ENCODE results near the gene P2RY11. TPM values are rescaled to one million over a fixed set of nuclear protein-coding genes. Genes with fewer than 3 reads are reported as not detected.
A peak's percentile ranks its signal among the peaks of the same experiment; 100 is the strongest.

Gene P2RY11
- total RNA-seq, 2 donors from 2014 or later, result 7.6 to 16.7 TPM

DNA sequence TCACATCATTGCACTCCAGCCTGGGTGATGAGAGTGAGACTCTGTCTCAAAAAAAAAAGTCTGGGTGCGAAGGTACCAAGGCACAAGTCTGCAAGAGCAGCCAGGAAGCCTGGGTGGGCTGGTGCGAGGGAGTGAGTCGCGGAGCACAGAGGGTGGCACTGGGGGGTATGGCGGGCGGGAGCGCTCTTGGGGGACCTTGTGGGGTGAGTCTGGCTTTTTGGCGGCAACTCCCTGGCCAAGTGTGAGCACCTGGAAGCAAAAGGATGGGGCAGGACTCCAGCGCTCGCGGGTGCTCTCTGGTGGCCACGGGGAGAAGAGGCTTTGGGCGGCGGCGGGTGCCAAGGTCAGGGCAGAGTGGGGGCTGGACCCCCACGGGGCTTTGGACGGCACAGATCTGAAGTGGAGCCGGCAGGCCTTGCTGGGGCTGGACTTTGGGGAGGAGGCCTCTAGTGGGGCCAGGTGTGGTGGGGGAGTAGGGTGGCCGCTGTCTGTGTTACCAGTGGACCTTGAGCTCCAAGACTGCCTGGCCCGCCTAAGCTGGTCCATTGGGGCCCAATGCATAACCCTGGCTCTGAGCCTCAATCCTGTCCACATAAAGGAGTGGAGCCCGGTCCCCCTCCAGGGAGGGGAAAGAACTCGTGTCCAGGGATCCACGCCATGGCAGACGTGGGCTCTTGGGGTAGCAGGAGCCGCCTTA lies 1.6 kb downstream of the P2RY11 start:
- intact Hi-C loops (cut with DNase I), result no loop called here
- Histone ChIP-seq H3K4me1 (no peaks in the 10 kb centered on the region), H3K9ac (ENCODE audit: low read depth in 2 of 2, low read length in 2 of 2) (peak overlapping the region; percentile 12)

GRCh38 chr19:10113592-10113963 lies 2.1 kb downstream of the P2RY11 start:
- H3K4me1 ChIP-seq, result no peaks in the 10 kb centered on the region
- DNase-seq, result no peak
- H3K27me3 ChIP-seq, result no peaks in the 10 kb centered on the region
- no peak overlapping the region for H3K4me3 ChIP-seq
- peak overlapping the region in 1 of 2 donors; percentile 12 for H3K9ac ChIP-seq (ENCODE audit: low read depth in 2 of 2, low read length in 2 of 2)
- intact Hi-C loops (cut with DNase I), result no loop called here
- H3K9me3 ChIP-seq, result no peaks in the 10 kb centered on the region
- no peak overlapping the region for H3K27ac ChIP-seq
- TF ChIP-seq CTCF (IDR thresholded peaks at IDR 0.05), result no peak
- peaks cover 27% of the 10 kb centered on the region for H3K36me3 ChIP-seq

More for the DNA sequence above, 1.6 kb downstream of the P2RY11 start:
- Histone ChIP-seq H3K4me3 (no peak overlapping the region), H3K27me3 (no peaks in the 10 kb centered on the region), H3K9me3 (no peaks in the 10 kb centered on the region), H3K36me3 (peaks cover 27% of the 10 kb centered on the region), H3K27ac (peak overlapping the region; percentile 32)
- DNase-seq, result peak; percentile 69
- TF ChIP-seq CTCF (IDR thresholded peaks at IDR 0.05), result peak; percentile 44

GRCh38 chr19:10113964-10114650 lies 2.6 kb downstream of the P2RY11 start:
- intact Hi-C loops (cut with DNase I), result no loop called here
- Histone ChIP-seq H3K9ac (ENCODE audit: low read depth in 2 of 2, low read length in 2 of 2) (no peak overlapping the region), H3K27ac (no peak overlapping the region), H3K4me1 (no peaks in the 10 kb centered on the region), H3K36me3 (peaks cover 27% of the 10 kb centered on the region), H3K9me3 (no peaks in the 10 kb centered on the region), H3K4me3 (no peak overlapping the region), H3K27me3 (no peaks in the 10 kb centered on the region)
- DNase-seq, result no peak
- TF ChIP-seq CTCF (IDR thresholded peaks at IDR 0.05), result no peak

DNA sequence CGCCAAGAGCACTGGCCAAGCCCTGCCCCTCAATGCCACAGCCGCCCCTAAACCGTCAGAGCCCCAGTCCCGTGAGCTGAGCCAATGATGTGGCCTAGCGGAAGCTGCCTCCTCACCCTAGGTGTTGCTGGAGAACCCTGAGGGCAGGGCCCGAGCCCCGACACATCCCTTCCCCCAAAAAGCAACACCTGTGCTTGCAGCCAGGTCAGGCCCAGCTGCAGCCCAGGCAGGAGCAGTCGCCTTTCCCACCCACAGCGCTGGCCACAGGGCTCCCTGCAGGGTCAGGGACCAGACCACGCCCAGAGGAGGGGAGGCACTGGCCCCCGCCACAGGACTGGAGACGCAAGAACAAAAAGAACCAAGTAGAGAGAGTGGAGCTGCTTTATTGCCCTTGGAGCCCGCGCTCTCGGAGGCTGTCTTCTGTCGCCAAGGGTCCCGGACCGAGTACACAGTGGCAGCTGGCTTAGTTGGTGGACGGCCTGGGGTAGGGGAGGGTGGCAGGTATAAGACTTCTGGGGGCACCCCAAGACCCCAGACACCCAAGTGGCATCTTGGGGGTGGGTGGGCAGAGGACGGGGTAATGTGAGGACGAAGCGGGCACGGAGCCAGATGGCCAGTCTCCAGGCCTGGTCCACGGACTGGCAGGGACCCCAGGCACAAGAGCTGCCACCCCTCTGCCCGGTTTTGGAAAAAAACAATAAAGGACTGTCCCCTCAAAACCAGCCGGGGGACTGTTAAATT lies 3.3 kb downstream of the P2RY11 start:
- Histone ChIP-seq H3K27ac (no peak overlapping the region), H3K4me3 (no peak overlapping the region), H3K27me3 (no peaks in the 10 kb centered on the region), H3K36me3 (peaks cover 22% of the 10 kb centered on the region), H3K9ac (ENCODE audit: low read depth in 2 of 2, low read length in 2 of 2) (no peak overlapping the region), H3K9me3 (no peaks in the 10 kb centered on the region), H3K4me1 (no peaks in the 10 kb centered on the region)
- intact Hi-C loops (cut with DNase I), result no loop called here
- no peak for DNase-seq
- TF ChIP-seq CTCF (IDR thresholded peaks at IDR 0.05), result no peak

GRCh38 chr19:10115392-10116084 lies 4.0 kb downstream of the P2RY11 start:
- no peak overlapping the region for H3K27ac ChIP-seq
- no peaks in the 10 kb centered on the region for H3K9me3 ChIP-seq
- no peak overlapping the region for H3K9ac ChIP-seq (ENCODE audit: low read depth in 2 of 2, low read length in 2 of 2)
- no peaks in the 10 kb centered on the region for H3K27me3 ChIP-seq
- TF ChIP-seq CTCF (IDR thresholded peaks at IDR 0.05), result no peak
- intact Hi-C loops (cut with DNase I), result no loop called here
- no peaks in the 10 kb centered on the region for H3K4me1 ChIP-seq
- H3K4me3 ChIP-seq, result no peak overlapping the region
- DNase-seq, result no peak
- peaks cover 16% of the 10 kb centered on the region for H3K36me3 ChIP-seq
